Eye (tissue), 1 donor: ENCODE measurements around the gene APH1B.
"Not testable (repeated sequence)": the region's sequence is repeated elsewhere in the genome, so short reads cannot be mapped to it uniquely, and the experiment has no call there.

Source experiments
- DNase-seq: peaks from one replicate; pipeline ENCODE4 v3.0.0-alpha.2; 2015

The APH1B gene

DNA sequence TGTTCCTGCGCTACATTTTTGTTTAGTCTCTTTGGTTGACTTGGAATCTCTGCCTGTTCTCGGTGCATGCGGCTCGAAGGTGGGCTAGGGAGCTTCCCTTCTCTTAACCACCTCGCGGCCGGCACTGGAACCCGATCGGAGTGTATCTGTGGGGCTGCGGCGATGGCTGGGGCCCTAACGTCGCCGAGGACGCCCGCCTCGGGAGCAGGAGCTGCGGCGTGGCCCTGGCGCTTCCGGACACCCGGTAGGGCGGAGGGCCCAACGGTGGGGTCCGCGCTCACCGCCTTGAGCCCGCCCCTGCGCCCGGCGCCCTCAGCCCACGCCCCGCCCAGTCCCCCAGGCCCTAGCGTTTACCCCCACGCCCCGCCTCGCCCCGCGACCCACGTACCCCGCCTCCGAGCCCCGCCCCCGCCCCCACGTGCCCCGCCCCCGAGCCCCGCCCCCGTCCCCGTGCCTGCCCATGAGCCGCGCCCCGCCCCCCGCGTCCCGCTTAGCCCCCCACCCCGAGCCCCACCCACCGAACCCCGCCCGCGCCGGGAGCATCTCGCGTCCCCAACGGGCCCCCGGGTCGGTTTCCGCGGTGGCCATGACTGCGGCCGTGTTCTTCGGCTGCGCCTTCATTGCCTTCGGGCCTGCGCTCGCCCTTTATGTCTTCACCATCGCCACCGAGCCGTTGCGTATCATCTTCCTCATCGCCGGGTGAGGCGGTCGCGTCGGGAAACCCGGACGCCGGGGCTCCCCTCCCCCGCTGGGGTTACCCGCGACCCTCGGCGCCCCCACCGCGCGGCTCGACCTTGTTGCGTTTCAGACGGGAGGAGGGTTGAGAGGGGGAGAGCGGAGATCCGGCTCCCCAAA, at the start of gene APH1B:
Gene APH1B (plus strand): TSS at position 568 of the 855 bp plus-strand sequence. CDS start 19 bp downstream, at position 587.
- DNase-seq, result peak; percentile 92

GRCh38 chr15:63227689-63228088, 49.7 kb upstream of the APH1B start:
- DNase-seq, result no peak

DNA sequence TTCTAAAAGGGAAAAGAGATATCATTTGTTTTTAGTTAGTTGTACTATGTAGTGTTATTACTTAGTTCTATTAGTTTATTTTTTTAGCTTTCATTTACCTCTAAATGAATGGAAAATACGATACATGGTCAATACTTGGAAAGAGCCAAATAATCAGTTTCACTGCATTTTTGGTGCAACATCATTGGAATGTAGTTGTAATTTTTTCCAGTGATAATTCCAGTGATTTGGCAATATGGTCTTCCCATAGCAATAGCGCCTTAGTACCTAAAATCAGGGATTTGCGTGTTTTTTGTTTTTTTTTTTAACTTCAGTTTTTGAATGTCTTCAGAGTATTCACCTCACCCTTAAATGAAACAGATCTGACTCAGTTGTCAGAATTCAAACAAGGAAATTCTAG, 46.2 kb upstream of the APH1B start:
- no peak for DNase-seq

- no peak for DNase-seq
Observed at GRCh38 chr15:63231706-63232105, 45.7 kb upstream of the APH1B start.

GRCh38 chr15:63232405-63232804, 45.0 kb upstream of the APH1B start:
- DNase-seq, result no peak

DNA sequence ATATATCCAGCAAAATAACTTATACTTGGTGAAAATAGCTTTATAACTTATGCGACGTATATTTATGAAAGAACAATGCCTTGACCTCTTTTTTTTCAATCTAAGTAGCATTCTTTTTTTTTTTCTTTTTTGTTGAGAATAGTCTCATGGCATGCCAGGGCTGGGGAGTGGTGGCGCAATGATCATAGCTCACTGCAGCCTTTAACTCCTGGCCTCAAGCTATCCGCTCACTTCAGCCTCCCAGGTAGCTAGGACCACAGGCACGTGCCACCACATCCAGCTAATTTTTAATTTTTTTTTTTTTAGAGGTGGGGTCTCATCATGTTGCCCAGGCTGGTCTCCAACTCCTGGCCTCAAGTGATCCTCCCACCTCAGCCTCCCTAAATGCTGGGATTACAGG, 44.5 kb upstream of the APH1B start:
- no peak for DNase-seq

DNA sequence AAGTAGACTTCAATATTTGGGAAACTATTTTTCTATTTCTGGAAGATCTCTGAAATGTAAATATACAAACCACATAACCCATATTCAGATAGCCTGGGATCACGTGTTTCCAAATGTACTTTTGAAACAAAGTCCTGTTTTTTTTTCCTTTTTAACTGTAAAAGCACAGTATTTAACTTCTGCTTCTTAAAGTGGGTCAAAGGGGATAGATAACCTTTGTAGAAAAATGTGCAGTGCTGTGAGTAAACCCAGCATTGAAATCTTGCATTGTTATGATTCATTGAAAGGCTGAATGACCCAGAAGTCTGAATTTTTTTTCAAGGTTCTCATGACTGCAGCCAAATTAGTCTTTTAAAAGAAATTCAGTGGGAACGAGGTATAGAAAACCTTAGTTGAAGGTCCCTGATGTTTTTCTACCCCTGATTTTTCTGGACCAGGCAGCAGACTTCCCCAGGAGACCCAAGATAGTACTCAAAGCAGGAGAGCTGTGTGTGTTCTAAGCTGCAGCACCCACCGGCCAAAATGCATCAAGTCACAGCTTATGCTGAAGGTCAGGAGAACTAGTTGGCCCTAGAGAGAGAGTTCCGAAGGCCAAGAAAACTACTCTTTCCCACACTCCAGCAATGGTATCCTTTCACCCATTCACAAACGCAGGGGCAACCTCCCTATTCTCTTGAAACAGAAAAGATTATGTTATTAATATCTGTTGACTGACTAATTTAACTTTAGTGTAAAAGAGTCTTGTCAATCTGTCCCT, 43.6 kb upstream of the APH1B start:
- DNase-seq, result no peak

DNA sequence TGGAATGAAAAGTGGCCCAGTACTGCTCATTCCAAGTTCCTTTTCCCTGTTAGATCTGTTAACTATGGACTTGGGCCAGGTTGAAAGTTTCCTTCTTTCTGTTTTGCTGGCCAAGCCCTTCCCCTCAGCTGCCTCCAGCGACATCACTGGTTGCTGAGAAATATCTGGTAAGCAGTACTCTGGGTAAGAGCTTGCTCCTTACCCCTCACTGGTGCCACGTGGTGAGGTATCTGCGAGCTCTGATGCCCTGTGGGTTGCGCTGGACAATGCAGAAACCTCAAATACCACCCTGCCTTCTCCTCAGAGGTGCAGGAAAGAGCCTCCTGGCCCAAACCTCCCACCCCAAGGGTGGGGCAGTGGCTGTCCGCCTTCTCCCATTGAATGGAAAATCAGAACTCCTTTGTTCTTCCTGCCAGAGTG, 42.9 kb upstream of the APH1B start:
- no peak for DNase-seq

- DNase-seq, result no peak
Observed at GRCh38 chr15:63236272-63236671, 41.1 kb upstream of the APH1B start.

GRCh38 chr15:63237086-63237485, 40.3 kb upstream of the APH1B start:
- DNase-seq, result not testable (repeated sequence)

DNA sequence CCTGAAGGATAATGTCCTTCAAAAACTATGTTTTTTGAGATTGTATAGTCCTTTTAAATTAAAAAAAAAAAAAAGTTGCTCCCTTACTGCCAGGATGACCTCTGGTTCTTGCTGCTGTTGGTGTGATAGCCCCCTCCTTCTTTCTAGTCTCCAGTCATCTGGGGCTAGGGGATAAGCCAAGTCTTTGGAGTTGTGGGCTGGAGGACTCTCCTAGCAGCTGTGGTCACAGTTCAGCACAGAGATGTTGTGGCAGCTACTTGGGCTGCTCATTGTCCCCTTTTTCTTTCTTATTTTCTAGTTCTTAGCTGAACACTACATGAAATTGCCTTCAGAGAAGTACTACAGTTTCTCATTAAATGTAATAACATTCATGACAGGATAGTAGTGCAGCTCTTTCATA, 39.2 kb upstream of the APH1B start:
- no peak for DNase-seq

DNA sequence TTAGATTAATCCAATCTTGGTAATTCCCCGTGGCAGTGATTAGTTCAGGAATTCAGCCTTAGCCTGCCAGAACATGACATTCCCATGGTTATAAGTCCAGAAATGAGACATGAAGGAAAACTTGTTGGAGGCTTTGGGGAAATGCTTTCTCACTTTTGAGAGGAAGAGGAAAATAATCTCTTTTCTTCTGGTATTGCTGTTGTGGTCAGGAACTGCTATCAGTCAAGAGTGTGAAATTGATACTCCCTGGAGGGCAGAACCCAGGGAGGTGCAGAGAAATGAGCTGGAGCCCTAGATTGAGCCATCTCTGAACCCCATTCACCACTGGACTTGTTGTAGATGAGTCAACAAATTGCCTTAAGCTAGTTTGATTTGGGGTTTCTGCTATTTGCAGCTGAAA, 38.6 kb upstream of the APH1B start:
- no peak for DNase-seq

- no peak for DNase-seq
Observed at GRCh38 chr15:63240109-63240508, 37.3 kb upstream of the APH1B start.

DNA sequence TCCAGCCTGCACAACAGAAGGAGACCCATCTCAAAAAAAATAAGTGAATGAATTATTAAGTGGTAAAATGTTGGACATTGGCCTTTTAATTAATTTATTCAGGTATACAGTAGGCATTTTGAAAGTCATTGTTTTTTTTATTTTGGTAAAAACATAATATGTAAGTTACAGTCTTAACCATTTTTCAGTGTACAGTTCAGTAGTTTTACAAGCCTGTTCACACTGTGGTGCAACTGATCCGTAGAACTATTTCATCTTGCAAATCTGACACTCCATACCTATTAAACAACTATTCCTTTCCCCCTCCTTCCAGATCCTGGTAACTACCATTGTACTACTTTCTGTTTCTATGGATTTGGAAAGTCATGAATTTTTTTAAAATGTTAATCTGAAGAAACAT, 36.1 kb upstream of the APH1B start:
- DNase-seq, result no peak

GRCh38 chr15:63243101-63243500, 34.3 kb upstream of the APH1B start:
- DNase-seq, result no peak

DNA sequence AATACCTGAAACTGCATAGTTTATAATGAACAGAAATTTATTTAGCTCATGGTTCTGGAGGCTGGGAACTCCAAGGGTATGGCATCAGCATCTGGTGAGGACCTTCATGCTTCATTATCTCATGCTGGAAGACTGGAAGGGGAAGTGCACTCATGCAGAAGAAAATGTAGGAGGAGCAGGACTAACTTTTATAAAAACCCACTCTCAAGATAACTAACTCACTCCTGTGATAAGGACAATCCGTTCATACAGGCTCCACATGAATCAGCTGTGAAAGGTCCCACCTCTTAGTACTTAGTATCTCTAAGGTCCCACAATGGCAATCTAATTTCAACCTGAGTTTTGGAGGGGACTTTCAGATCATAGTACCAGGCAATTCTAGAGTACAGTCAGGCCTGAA, 33.6 kb upstream of the APH1B start:
- DNase-seq, result no peak

DNA sequence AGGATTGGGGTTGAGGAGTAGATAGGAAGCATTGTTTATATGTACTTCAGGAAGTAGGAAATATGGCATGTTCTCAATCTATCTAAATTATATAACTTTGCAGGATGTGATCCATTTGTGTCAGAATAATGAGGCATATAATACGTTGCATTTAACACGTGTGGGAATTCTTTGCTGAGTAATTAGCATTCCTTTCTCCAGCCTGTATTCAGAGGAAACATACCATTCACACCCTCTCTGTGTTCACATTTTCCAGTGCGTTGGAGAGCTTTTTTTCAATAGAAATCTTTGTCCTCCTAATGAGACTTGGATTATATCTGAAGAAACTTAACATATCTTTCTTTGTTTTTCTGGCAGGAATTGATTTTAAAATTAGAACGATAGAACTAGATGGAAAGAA, 33.0 kb upstream of the APH1B start:
- DNase-seq, result peak; percentile 38

DNA sequence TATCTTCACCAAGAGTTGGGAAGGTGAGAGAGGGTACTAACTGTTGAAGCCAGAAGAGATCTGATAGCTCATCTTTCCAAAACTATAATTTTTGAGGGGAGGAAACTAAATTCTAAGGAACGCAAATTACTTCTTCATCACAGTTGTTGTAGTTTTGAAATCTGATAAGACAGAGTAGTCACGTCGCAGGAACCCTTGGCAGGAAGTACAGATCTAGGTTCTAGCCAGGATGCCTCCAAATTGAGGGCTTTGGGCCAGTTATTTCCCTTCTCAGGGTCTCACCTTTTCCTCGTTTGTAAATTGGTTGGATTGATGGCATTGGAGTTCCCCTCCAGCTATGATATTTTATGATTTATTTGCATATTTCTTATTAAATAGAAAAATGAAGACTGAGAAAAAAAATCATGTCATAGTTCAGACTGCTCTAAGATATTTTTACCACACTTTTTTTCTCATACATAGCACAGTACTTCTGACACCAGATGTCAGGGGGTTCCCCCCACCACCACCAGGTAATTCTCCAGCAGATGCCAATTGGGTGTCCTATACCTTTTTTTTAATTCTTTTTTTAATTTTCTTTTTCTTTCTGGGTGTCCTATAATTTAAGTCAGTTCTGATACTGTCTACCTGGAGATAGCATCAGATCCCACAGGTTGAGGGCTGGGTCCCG, 32.3 kb upstream of the APH1B start:
- no peak for DNase-seq

- DNase-seq, result no peak
Observed at GRCh38 chr15:63246691-63247469, 30.5 kb upstream of the APH1B start.

DNA sequence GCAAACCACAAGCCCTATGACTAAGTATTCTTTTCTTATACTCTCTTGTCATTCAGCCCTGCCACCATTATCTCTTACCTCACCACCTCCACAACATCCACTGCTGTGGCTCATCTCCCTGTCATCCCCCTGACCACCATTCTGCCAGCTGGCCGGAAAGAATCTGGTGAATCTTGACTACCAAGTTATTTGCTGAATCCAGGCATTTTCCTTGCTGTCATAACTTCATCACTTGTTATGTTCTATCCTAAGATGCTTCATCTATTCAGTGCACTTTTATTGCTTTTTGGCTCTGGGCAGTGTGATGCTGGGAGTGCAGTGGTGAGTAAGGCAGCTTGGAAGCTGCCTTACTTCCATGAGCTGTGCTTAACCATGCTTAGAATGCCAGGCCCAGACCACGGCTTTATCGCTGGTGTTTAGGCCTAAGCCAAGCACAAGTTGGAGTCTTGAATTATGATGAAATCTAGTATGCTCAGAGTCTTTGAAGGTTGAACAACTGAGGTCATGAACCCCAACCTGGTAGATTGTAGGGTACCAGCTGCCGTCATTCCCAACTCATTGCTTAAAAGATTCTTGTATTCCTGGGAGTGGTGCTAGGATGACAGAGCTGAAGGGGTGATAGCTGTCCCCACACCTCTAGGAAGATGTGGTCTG, 27.0 kb upstream of the APH1B start:
- no peak for DNase-seq

DNA sequence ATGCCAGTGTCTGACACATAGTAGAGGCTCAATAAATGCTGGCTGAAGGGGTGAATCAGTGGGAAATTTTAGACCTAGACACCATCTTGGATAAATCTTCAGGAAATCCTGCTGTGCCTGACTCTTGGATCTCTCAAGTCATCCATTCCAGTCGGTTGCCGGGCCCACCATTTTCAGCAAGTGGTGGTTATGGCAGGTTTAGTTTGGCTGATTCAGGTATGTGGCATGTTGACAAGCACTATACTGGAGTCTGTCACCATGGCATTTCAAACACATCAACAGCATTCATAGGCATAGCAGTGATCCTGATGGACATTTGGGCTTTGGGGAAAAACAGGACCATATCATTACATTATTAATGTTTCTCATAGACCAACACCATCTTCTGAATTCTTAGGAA, 25.7 kb upstream of the APH1B start:
- DNase-seq, result no peak

DNA sequence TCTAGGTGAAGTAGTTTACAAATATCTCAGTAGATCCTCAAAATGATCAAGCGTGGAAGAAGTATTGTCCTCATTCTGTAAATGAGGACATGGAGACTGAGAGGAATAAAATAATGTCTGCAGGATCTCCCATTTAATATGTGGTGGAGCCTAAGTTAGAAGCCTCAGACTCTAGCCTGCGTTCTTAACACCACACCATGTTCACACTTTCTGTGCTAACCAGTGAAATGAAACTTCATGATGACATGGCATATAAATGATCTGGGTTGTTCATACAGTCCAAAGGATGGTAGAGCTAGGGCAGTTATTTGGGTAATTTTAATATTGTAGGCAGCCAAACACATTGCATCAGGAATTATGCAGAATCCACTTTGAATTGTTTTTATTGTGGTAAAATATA, 25.1 kb upstream of the APH1B start:
- DNase-seq, result no peak
